Suprapubic skin (tissue), 4 donors: Measurements from ENCODE around the gene SMIM5. TPM values are rescaled to one million over a fixed set of nuclear protein-coding genes. Genes with fewer than 3 reads are reported as not detected.
A peak's percentile ranks its signal among the peaks of the same experiment; 100 is the strongest.

Experiments used
- DNase-seq, 2 donors: peaks; one replicate each; pipeline ENCODE4 v3.0.0-alpha.2; 2019; ENCODE audit warnings: low spot score in 2 of 2
- H3K27ac ChIP-seq: fragments of 200-600 bp; sonication (generic); one replicate; pipeline ENCODE4 v1.5.1; 2019
- H3K27me3 ChIP-seq: fragments of 200-600 bp; sonication (generic); one replicate; pipeline ENCODE4 v1.5.1; 2019
- H3K36me3 ChIP-seq: fragments of 200-600 bp; sonication (generic); one replicate; pipeline ENCODE4 v1.5.1; 2019
- H3K4me1 ChIP-seq: fragments of 200-600 bp; sonication (generic); one replicate; pipeline ENCODE4 v1.5.1; 2019
- H3K4me3 ChIP-seq: fragments of 200-600 bp; sonication (generic); one replicate; pipeline ENCODE4 v1.5.1; 2019; ENCODE audit warnings: mild to moderate bottlenecking
- H3K9me3 ChIP-seq: fragments of 200-600 bp; sonication (generic); one replicate; pipeline ENCODE4 v1.5.1; 2019
- CTCF ChIP-seq, 2 donors: fragments of 200-600 bp in 1 of 2; fragments of 450-650 bp in 1 of 2; sonication (generic) in 1 of 2; IDR thresholded peaks; one replicate each; pipeline ENCODE4 v1.5.1; 2016 to 2019; ENCODE audit warnings: antibody characterized with exemption in 2 of 2, mild to moderate bottlenecking in 1 of 2, moderate library complexity in 1 of 2
- EP300 ChIP-seq: sonication (generic); formaldehyde crosslinking; IDR thresholded peaks from one replicate; pipeline ENCODE4 v1.6.1; 2017; ENCODE audit warnings: antibody characterized with exemption
- POLR2A ChIP-seq, 2 donors: fragments of 450-650 bp; IDR thresholded peaks; one replicate each; pipeline ENCODE4 v1.6.1; 2017; ENCODE audit warnings: antibody characterized with exemption in 2 of 2, mild to moderate bottlenecking in 2 of 2, moderate library complexity in 2 of 2
- POLR2AphosphoS5 ChIP-seq, 3 donors: sonication (generic); formaldehyde crosslinking; IDR thresholded peaks; one replicate each; pipeline ENCODE4 v1.6.1; 2017; ENCODE audit warnings: antibody characterized with exemption in 3 of 3
- WGBS: methylation state at CpG from one replicate; pipeline ENCODE4 v1.1.5; 2018; 5-methylcytosine and 5-hydroxymethylcytosine counted together
- total RNA-seq, 4 donors: library from RNA; depleted of rRNA; stranded (reverse); fragments of >200 nt; gene quantifications; one replicate each; pipeline ENCODE4 v1.1.0, GENCODE V29; 2016

The SMIM5 gene
- total RNA-seq, 4 donors from 2014 or later = 1.7 to 11.8 (median 8.6) TPM

GRCh38 chr17:75684924-75685323 is 51.7 kb downstream of the SMIM5 start:
- H3K27ac ChIP-seq = peak overlapping the region; percentile 97
- H3K36me3 ChIP-seq = no peaks in the 10 kb centered on the region
- WGBS = 26% methylated on average over 7 of the region's 7 CpGs
- H3K4me1 ChIP-seq = peaks cover 94% of the 10 kb centered on the region
- no peaks in the 10 kb centered on the region for H3K9me3 ChIP-seq
- DNase-seq = peak in 1 of 2 donors; percentile 87
- no peak for TF ChIP-seq POLR2A (IDR thresholded peaks at IDR 0.05)
- TF ChIP-seq POLR2AphosphoS5 (IDR thresholded peaks at IDR 0.05) = peak in 2 of 3 donors; percentile 43 to 71
- no peak for TF ChIP-seq EP300
- TF ChIP-seq CTCF (IDR thresholded peaks at IDR 0.05) = no peak
- no peaks in the 10 kb centered on the region for H3K27me3 ChIP-seq
- no peak overlapping the region for H3K4me3 ChIP-seq

GRCh38 chr17:75685499-75685898 is 52.3 kb downstream of the SMIM5 start:
- peak overlapping the region; percentile 97 for H3K27ac ChIP-seq
- no peak overlapping the region for H3K4me3 ChIP-seq
- TF ChIP-seq POLR2AphosphoS5 (IDR thresholded peaks at IDR 0.05) (no peak), EP300 (no peak), CTCF (IDR thresholded peaks at IDR 0.05) (no peak), POLR2A (IDR thresholded peaks at IDR 0.05) (no peak)
- DNase-seq = no peak
- no peaks in the 10 kb centered on the region for H3K9me3 ChIP-seq
- 41% methylated on average over 3 of the region's 3 CpGs for WGBS
- peaks cover 94% of the 10 kb centered on the region for H3K4me1 ChIP-seq
- H3K36me3 ChIP-seq = no peaks in the 10 kb centered on the region
- no peaks in the 10 kb centered on the region for H3K27me3 ChIP-seq

GRCh38 chr17:75688209-75688825 is 55.1 kb downstream of the SMIM5 start:
- 46% methylated on average over 5 of the region's 11 CpGs for WGBS
- Histone ChIP-seq H3K4me3 (peak overlapping the region; percentile 14), H3K4me1 (peaks cover 100% of the 10 kb centered on the region), H3K9me3 (no peaks in the 10 kb centered on the region), H3K27me3 (no peaks in the 10 kb centered on the region), H3K36me3 (no peaks in the 10 kb centered on the region), H3K27ac (peak overlapping the region; percentile 97)
- no peak for TF ChIP-seq CTCF (IDR thresholded peaks at IDR 0.05)
- TF ChIP-seq POLR2A (IDR thresholded peaks at IDR 0.05) = no peak
- no peak for TF ChIP-seq POLR2AphosphoS5 (IDR thresholded peaks at IDR 0.05)
- TF ChIP-seq EP300 = no peak
- DNase-seq = no peak

GRCh38 chr17:75689441-75689873 is 56.2 kb downstream of the SMIM5 start:
- no peaks in the 10 kb centered on the region for H3K27me3 ChIP-seq
- WGBS = 42% methylated on average over 6 of the region's 6 CpGs
- peak overlapping the region; percentile 97 for H3K27ac ChIP-seq
- peak in 1 of 2 donors; percentile 68 for DNase-seq
- no peak for TF ChIP-seq CTCF (IDR thresholded peaks at IDR 0.05)
- peak in 1 of 3 donors; percentile 7 for TF ChIP-seq POLR2AphosphoS5 (IDR thresholded peaks at IDR 0.05)
- no peak overlapping the region for H3K4me3 ChIP-seq
- H3K36me3 ChIP-seq = no peaks in the 10 kb centered on the region
- peaks cover 100% of the 10 kb centered on the region for H3K4me1 ChIP-seq
- no peaks in the 10 kb centered on the region for H3K9me3 ChIP-seq

Other genes with a start within 250 kb of the SMIM5 start
- 10 to 100 TPM; 44.9 to 62.6 (median 58.7) TPM for gene GRB2, start 227.8 kb upstream of the SMIM5 start, total RNA-seq
- gene TMEM94, start 176.8 kb upstream of the SMIM5 start, total RNA-seq = 100 to 1,000 TPM in 1 of 4 donors, 10 to 100 TPM in 3; 50.0 to 147 (median 81.7) TPM
- 10 to 100 TPM; 18.7 to 25.1 (median 22.1) TPM for gene CASKIN2, start 117.9 kb upstream of the SMIM5 start, total RNA-seq
- gene TSEN54, start 116.9 kb upstream of the SMIM5 start, total RNA-seq = 10 to 100 TPM; 53.9 to 73.5 (median 62.9) TPM
- 100 to 1,000 TPM in 1 of 4 donors, 10 to 100 TPM in 3; 75.3 to 114 (median 78.4) TPM for gene LLGL2, start 107.7 kb upstream of the SMIM5 start, total RNA-seq
- gene MYO15B, start 45.6 kb upstream of the SMIM5 start, total RNA-seq = 100 to 1,000 TPM in 1 of 4 donors, 10 to 100 TPM in 3; 28.4 to 126 (median 76.1) TPM
- 100 to 1,000 TPM in 1 of 4 donors, 10 to 100 TPM in 3; 35.3 to 129 (median 63.6) TPM for gene RECQL5, start 33.7 kb downstream of the SMIM5 start, total RNA-seq
- 100 to 1,000 TPM in 1 of 4 donors, 10 to 100 TPM in 3; 67.0 to 104 (median 86.3) TPM for gene SAP30BP, start 33.9 kb downstream of the SMIM5 start, total RNA-seq
- gene ITGB4, start 88.0 kb downstream of the SMIM5 start, total RNA-seq = 100 to 1,000 TPM; 382 to 583 (median 474) TPM
- 10 to 100 TPM; 15.2 to 34.9 (median 22.9) TPM for gene GALK1, start 131.8 kb downstream of the SMIM5 start, total RNA-seq
- 10 to 100 TPM; 27.8 to 68.2 (median 31.9) TPM for gene UNK, start 151.4 kb downstream of the SMIM5 start, total RNA-seq
- gene UNC13D, start 211.0 kb downstream of the SMIM5 start, total RNA-seq = 10 to 100 TPM in 1 of 4 donors, 1 to 10 TPM in 3; 5.2 to 21.0 (median 7.2) TPM
- 10 to 100 TPM; 64.9 to 99.4 (median 76.9) TPM for gene WBP2, start 221.9 kb downstream of the SMIM5 start, total RNA-seq
- gene TRIM47, start 245.1 kb downstream of the SMIM5 start, total RNA-seq = 10 to 100 TPM; 22.8 to 43.1 (median 27.7) TPM